ENCODE measurements around the gene FADS3.

FADS3 gene

GRCh38 chr11:61873588-61874376 is 17.6 kb downstream of the FADS3 start:
- no peak for DNase-seq

- DNase-seq, result no peak
Observed at GRCh38 chr11:61872935-61873565, 18.3 kb downstream of the FADS3 start.

- DNase-seq, result peak; percentile 60
Observed at GRCh38 chr11:61871158-61871597, 20.2 kb downstream of the FADS3 start.

GRCh38 chr11:61870541-61871031 is 20.8 kb downstream of the FADS3 start:
- no peak for DNase-seq

- DNase-seq, result no peak
Observed at GRCh38 chr11:61869708-61870451, 21.5 kb downstream of the FADS3 start.

GRCh38 chr11:61869429-61869707 is 22.0 kb downstream of the FADS3 start:
- no peak for DNase-seq

GRCh38 chr11:61868571-61869428 is 22.5 kb downstream of the FADS3 start:
- no peak for DNase-seq

- no peak for DNase-seq
Observed at GRCh38 chr11:61866958-61867343, 24.4 kb downstream of the FADS3 start.

- no peak for DNase-seq
Observed at GRCh38 chr11:61866231-61866957, 25.0 kb downstream of the FADS3 start.

GRCh38 chr11:61864814-61865775 is 26.2 kb downstream of the FADS3 start:
- no peak for DNase-seq

- DNase-seq, result no peak
Observed at GRCh38 chr11:61863548-61864081, 27.7 kb downstream of the FADS3 start.

- DNase-seq, result no peak
Observed at GRCh38 chr11:61862714-61863547, 28.4 kb downstream of the FADS3 start.

- no peak for DNase-seq
Observed at GRCh38 chr11:61861634-61862033, 29.7 kb downstream of the FADS3 start.

- DNase-seq, result no peak
Observed at GRCh38 chr11:61860054-61860903, 31.1 kb downstream of the FADS3 start.

GRCh38 chr11:61855939-61856680 is 35.2 kb downstream of the FADS3 start:
- DNase-seq, result no peak

GRCh38 chr11:61854966-61855714 is 36.2 kb downstream of the FADS3 start:
- DNase-seq, result no peak

Measured in CD4-positive, alpha-beta T cell treated with Interleukin-10 for 1 hour (primary cell).